PFSK-1 (cell line): ENCODE results near the gene GRHL3.

Source experiments
- FOXP2 ChIP-seq: optimal IDR thresholded peaks from 2 replicates; pipeline ENCODE3; 2011; ENCODE audit warnings: borderline replicate concordance, control low read depth, inconsistent platforms; ENCODE audit not compliant: insufficient read depth; ENCODE audit errors: extremely low read length, extremely low read depth
- POLR2AphosphoS5 ChIP-seq: IDR thresholded peaks from 2 replicates; pipeline ENCODE4 v1.6.1; 2012; ENCODE audit warnings: low read depth, mild to moderate bottlenecking, control low read depth, low read length, moderate library complexity
- SIN3A ChIP-seq: IDR thresholded peaks from 2 replicates; pipeline ENCODE4 v1.6.1; 2012; ENCODE audit warnings: mild to moderate bottlenecking, low read length, moderate library complexity, borderline replicate concordance; ENCODE audit not compliant: insufficient read depth
- TAF1 ChIP-seq: IDR thresholded peaks from 2 replicates; pipeline ENCODE4 v1.6.1; 2012; ENCODE audit warnings: low read length, control low read depth, borderline replicate concordance; ENCODE audit not compliant: insufficient read depth
- TF ChIP-seq, protein P1 (sequence below), 2 experiments: IDR thresholded peaks; 2 replicates each; pipeline versions ENCODE4 v1.6.1 to v1.8.0; 2011 to 2012; ENCODE audit warnings: low read depth in 2 of 2, low read length in 2 of 2, control low read depth in 1 of 2, inconsistent platforms in 1 of 2, mild to moderate bottlenecking in 1 of 2, moderate library complexity in 1 of 2; ENCODE audit not compliant: insufficient read depth in 1 of 2

DNA sequence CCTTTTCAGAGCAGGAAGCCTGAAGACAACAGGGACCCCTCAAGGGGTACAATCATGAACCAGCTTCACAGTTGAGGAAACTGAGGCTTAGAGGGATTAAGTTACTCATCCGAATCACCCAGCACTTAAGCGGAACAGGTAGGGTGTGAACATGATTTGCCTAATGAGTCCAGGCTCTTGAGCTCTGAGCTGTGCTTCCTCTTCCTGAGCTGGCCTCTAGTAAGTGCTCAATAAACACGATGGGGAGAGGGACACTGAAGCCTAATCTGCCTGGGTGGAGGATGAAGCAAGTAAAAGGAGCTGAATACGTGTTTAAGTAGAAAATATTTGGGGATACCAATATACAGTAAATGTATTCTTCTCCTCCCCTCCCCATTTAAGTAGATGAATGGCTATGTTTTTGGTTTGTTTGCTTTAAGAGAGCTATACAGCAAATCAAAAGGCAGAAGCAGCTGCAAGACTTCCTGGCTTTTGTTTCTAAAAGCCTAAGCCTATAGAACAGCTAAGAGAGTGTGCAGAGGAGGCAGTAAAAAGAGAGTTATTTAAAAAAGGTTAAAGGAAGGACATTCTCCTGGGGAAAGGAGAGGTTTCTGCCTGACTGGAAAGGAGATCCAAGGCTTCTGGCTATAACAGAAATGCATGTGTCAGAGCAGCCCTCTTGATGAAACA, 74.0 kb downstream of the GRHL3 start:
- TF ChIP-seq SIN3A (no peak), POLR2AphosphoS5 (no peak), FOXP2 (no peak), TAF1 (no peak)
- TF ChIP-seq, protein P1, sequence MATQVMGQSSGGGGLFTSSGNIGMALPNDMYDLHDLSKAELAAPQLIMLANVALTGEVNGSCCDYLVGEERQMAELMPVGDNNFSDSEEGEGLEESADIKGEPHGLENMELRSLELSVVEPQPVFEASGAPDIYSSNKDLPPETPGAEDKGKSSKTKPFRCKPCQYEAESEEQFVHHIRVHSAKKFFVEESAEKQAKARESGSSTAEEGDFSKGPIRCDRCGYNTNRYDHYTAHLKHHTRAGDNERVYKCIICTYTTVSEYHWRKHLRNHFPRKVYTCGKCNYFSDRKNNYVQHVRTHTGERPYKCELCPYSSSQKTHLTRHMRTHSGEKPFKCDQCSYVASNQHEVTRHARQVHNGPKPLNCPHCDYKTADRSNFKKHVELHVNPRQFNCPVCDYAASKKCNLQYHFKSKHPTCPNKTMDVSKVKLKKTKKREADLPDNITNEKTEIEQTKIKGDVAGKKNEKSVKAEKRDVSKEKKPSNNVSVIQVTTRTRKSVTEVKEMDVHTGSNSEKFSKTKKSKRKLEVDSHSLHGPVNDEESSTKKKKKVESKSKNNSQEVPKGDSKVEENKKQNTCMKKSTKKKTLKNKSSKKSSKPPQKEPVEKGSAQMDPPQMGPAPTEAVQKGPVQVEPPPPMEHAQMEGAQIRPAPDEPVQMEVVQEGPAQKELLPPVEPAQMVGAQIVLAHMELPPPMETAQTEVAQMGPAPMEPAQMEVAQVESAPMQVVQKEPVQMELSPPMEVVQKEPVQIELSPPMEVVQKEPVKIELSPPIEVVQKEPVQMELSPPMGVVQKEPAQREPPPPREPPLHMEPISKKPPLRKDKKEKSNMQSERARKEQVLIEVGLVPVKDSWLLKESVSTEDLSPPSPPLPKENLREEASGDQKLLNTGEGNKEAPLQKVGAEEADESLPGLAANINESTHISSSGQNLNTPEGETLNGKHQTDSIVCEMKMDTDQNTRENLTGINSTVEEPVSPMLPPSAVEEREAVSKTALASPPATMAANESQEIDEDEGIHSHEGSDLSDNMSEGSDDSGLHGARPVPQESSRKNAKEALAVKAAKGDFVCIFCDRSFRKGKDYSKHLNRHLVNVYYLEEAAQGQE (IDR thresholded peaks at IDR 0.05; ENCODE audit: insufficient read depth in 1 of 2, low read depth in 2 of 2, low read length in 2 of 2), result no peak
